ENCODE data around the gene ZNF226.

ZNF226 gene

DNA sequence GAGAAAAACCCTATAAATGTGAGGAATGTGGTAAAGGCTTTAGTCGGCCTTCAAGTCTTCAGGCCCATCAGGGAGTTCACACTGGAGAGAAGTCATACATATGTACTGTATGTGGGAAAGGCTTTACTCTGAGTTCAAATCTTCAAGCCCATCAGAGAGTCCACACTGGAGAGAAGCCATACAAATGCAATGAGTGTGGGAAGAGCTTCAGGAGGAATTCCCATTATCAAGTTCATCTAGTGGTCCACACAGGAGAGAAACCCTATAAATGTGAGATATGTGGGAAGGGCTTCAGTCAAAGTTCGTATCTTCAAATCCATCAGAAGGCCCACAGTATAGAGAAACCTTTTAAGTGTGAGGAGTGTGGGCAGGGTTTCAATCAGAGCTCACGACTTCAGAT is 11.7 kb downstream of the ZNF226 start:
- DNase-seq, result no peak
- no peak overlapping the region for H3K27ac ChIP-seq
- TF ChIP-seq, protein P1, sequence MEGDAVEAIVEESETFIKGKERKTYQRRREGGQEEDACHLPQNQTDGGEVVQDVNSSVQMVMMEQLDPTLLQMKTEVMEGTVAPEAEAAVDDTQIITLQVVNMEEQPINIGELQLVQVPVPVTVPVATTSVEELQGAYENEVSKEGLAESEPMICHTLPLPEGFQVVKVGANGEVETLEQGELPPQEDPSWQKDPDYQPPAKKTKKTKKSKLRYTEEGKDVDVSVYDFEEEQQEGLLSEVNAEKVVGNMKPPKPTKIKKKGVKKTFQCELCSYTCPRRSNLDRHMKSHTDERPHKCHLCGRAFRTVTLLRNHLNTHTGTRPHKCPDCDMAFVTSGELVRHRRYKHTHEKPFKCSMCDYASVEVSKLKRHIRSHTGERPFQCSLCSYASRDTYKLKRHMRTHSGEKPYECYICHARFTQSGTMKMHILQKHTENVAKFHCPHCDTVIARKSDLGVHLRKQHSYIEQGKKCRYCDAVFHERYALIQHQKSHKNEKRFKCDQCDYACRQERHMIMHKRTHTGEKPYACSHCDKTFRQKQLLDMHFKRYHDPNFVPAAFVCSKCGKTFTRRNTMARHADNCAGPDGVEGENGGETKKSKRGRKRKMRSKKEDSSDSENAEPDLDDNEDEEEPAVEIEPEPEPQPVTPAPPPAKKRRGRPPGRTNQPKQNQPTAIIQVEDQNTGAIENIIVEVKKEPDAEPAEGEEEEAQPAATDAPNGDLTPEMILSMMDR (IDR thresholded peaks at IDR 0.05; ENCODE audit: low read depth, low read length, missing control alignments), result no peak
- H3K27me3 ChIP-seq (replicated peaks), result no peaks in the 10 kb centered on the region
- no peak overlapping the region for H3K4me3 ChIP-seq (ENCODE audit: low read depth, low read length)
- H3K36me3 ChIP-seq (replicated peaks), result peaks cover 58% of the 10 kb centered on the region
- in situ Hi-C loops (cut with HindIII; ENCODE audit: low pct_ligation_motif_present, low sequenced_read_pairs), result no loop called here

DNA sequence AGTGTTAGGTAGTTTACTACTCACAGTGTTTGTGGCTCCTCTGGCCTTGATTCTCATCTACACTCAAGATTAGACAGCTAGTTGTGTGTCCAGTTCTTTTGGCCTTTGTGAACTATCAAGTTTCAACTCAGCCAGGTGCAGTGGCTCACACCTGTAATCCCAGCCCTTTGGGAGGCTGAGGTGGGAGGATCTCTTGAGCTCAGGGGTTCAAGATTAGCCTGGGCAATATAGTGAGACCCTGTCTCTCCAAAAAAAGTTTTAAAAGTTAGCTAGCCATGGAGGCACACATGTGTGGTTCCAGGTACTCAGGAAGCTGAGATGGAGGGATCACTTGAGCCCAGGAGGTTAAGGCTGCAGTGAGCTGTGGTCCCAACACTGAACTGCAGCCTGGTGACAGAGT is 16.1 kb downstream of the ZNF226 start:
- Histone ChIP-seq H3K4me3 (ENCODE audit: low read depth, low read length) (no peak overlapping the region), H3K36me3 (replicated peaks) (peaks cover 14% of the 10 kb centered on the region), H3K27me3 (replicated peaks) (no peaks in the 10 kb centered on the region), H3K27ac (no peak overlapping the region)
- in situ Hi-C loops (cut with HindIII; ENCODE audit: low pct_ligation_motif_present, low sequenced_read_pairs), result no loop called here
- DNase-seq, result no peak
- TF ChIP-seq, protein P1 (IDR thresholded peaks at IDR 0.05; ENCODE audit: low read depth, low read length, missing control alignments), result no peak

DNA sequence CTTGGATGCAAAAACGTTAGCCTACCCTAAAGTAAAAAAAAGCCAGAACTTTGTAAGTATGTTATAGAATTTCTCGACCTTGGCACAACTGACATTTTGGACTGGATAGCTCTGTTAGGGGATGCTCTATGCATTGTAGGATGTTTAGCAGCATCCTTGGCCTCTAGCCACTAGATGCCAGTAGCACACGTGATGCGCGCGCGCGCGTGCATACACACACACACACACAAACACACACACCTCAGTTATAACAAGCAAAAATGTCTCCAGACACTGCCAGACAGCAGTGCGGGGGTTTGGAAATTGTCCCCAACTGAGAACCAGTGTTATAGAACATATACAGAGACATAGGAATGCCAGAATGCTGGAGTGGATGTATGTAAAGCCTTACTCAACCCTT is 17.2 kb downstream of the ZNF226 start:
- in situ Hi-C loops (cut with HindIII; ENCODE audit: low pct_ligation_motif_present, low sequenced_read_pairs), result no loop called here
- no peak for DNase-seq

DNA sequence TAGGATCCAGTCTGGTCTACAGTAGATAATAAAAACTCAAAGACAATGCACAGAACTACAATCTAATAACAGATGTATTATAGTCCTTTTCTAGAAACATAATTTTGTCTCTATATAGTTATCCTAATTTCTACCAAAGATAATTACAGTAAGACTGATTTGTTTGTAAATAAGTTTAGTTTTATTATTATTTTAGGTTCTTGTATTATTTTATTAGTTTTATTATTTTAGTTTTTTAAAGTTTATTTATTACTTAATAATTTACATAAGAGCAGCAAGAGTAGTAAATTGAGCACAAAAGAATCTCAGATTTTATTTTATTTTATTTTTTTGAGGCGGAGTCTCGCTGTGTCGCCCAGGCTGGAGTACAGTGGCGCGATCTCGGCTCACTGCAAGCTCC is 25.1 kb downstream of the ZNF226 start:
- Histone ChIP-seq H3K27me3 (replicated peaks) (no peaks in the 10 kb centered on the region), H3K27ac (no peak overlapping the region), H3K4me3 (ENCODE audit: low read depth, low read length) (no peak overlapping the region), H3K36me3 (replicated peaks) (no peaks in the 10 kb centered on the region)
- in situ Hi-C loops (cut with HindIII; ENCODE audit: low pct_ligation_motif_present, low sequenced_read_pairs), result no loop called here
- no peak for DNase-seq
- TF ChIP-seq, protein P1 (IDR thresholded peaks at IDR 0.05; ENCODE audit: low read depth, low read length, missing control alignments), result no peak

More for the DNA sequence above, 17.2 kb downstream of the ZNF226 start:
- peaks cover 2% of the 10 kb centered on the region for H3K36me3 ChIP-seq (replicated peaks)
- H3K27ac ChIP-seq, result no peak overlapping the region
- no peaks in the 10 kb centered on the region for H3K27me3 ChIP-seq (replicated peaks)
- no peak overlapping the region for H3K4me3 ChIP-seq (ENCODE audit: low read depth, low read length)
- TF ChIP-seq, protein P1 (IDR thresholded peaks at IDR 0.05; ENCODE audit: low read depth, low read length, missing control alignments), result no peak

DNA sequence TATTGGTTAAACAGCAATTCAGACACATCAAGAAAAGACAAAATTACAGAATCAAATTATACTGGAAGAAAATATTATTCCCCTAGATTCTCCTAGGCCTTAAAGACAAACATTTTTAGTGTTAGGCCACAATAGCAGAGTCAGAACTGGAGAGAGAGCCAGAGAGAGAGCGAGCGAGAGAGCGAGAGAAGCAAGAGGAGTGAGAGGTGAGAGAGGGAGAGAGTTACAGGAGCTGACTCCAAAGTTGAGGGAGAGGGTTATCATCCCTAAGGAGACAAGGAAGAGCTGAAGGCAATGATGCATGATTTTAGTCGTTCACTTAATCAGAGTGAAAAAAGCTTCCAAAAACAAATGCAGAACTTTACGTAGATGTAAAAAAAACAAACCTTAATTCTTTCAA is 27.2 kb downstream of the ZNF226 start:
- no peak overlapping the region for H3K4me3 ChIP-seq (ENCODE audit: low read depth, low read length)
- in situ Hi-C loops (cut with HindIII; ENCODE audit: low pct_ligation_motif_present, low sequenced_read_pairs), result no loop called here
- H3K36me3 ChIP-seq (replicated peaks), result no peaks in the 10 kb centered on the region
- no peak for DNase-seq
- TF ChIP-seq, protein P1 (IDR thresholded peaks at IDR 0.05; ENCODE audit: low read depth, low read length, missing control alignments), result no peak
- H3K27ac ChIP-seq, result no peak overlapping the region
- H3K27me3 ChIP-seq (replicated peaks), result no peaks in the 10 kb centered on the region

DNA sequence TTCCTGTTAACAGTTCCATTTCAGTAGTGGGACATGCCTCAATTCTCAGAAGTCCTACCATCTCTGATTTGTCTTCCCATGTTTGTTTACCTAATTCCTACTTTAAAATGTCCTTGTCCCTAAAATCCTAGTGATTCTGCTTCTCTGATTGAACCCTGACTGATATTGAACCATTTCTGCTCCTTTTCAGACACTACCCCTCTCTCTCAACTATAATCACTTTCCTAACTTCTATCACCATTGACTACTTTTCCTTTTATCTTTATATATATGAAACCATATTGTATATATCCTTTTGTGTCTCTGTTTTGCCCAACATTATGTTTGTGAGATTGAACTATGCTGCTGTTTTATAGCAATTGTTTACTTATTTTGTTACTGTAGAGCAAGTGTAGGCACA is 31.9 kb downstream of the ZNF226 start:
- in situ Hi-C loops (cut with HindIII; ENCODE audit: low pct_ligation_motif_present, low sequenced_read_pairs), result no loop called here
- H3K4me3 ChIP-seq (ENCODE audit: low read depth, low read length), result no peak overlapping the region
- H3K27me3 ChIP-seq (replicated peaks), result no peaks in the 10 kb centered on the region
- H3K27ac ChIP-seq, result no peak overlapping the region
- TF ChIP-seq, protein P1 (IDR thresholded peaks at IDR 0.05; ENCODE audit: low read depth, low read length, missing control alignments), result no peak
- no peaks in the 10 kb centered on the region for H3K36me3 ChIP-seq (replicated peaks)
- no peak for DNase-seq
